ENCODE measurements around the gene ALG12. TPM values are rescaled to one million over a fixed set of nuclear protein-coding genes. Genes with fewer than 3 reads are reported as not detected.

The ALG12 gene
- total RNA-seq, 1 donor from 2014 or later = 20.6 TPM

GRCh38 chr22:49965091-49966040 lies 47.1 kb upstream of the ALG12 start:
- Mint-ChIP-seq H3K27ac (ENCODE audit: unreplicated experiment) (no peak overlapping the region), H3K4me3 (ENCODE audit: unreplicated experiment) (no peak overlapping the region), H3K27me3 (ENCODE audit: low read depth) (no peaks in the 10 kb centered on the region), H3K4me1 (ENCODE audit: low read depth) (peaks cover 10% of the 10 kb centered on the region), H3K9me3 (ENCODE audit: low read depth) (no peaks in the 10 kb centered on the region), H3K36me3 (ENCODE audit: low read depth) (peaks cover 1% of the 10 kb centered on the region)
- TF ChIP-seq CTCF (IDR thresholded peaks at IDR 0.05) = no peak
- DNase-seq (ENCODE audit: low spot score) = peak; percentile 76

GRCh38 chr22:49964136-49965090 lies 46.2 kb upstream of the ALG12 start:
- TF ChIP-seq CTCF (IDR thresholded peaks at IDR 0.05) = no peak
- H3K4me1 Mint-ChIP-seq (ENCODE audit: low read depth) = peaks cover 10% of the 10 kb centered on the region
- peaks cover 1% of the 10 kb centered on the region for H3K36me3 Mint-ChIP-seq (ENCODE audit: low read depth)
- H3K27me3 Mint-ChIP-seq (ENCODE audit: low read depth) = no peaks in the 10 kb centered on the region
- no peak overlapping the region for H3K27ac Mint-ChIP-seq (ENCODE audit: unreplicated experiment)
- no peak overlapping the region for H3K4me3 Mint-ChIP-seq (ENCODE audit: unreplicated experiment)
- no peaks in the 10 kb centered on the region for H3K9me3 Mint-ChIP-seq (ENCODE audit: low read depth)
- DNase-seq (ENCODE audit: low spot score) = peak; percentile 82

GRCh38 chr22:49963647-49964026 lies 45.4 kb upstream of the ALG12 start:
- Mint-ChIP-seq H3K4me3 (ENCODE audit: unreplicated experiment) (peak overlapping the region; percentile 58), H3K4me1 (ENCODE audit: low read depth) (peaks cover 10% of the 10 kb centered on the region), H3K27ac (ENCODE audit: unreplicated experiment) (no peak overlapping the region), H3K9me3 (ENCODE audit: low read depth) (no peaks in the 10 kb centered on the region), H3K36me3 (ENCODE audit: low read depth) (peaks cover 1% of the 10 kb centered on the region), H3K27me3 (ENCODE audit: low read depth) (no peaks in the 10 kb centered on the region)
- DNase-seq (ENCODE audit: low spot score) = no peak
- TF ChIP-seq CTCF (IDR thresholded peaks at IDR 0.05) = no peak

- H3K36me3 Mint-ChIP-seq (ENCODE audit: low read depth) = peaks cover 1% of the 10 kb centered on the region
- peak; percentile 93 for DNase-seq (ENCODE audit: low spot score)
- H3K27ac Mint-ChIP-seq (ENCODE audit: unreplicated experiment) = peak overlapping the region; percentile 73
- no peaks in the 10 kb centered on the region for H3K27me3 Mint-ChIP-seq (ENCODE audit: low read depth)
- peak overlapping the region; percentile 70 for H3K4me3 Mint-ChIP-seq (ENCODE audit: unreplicated experiment)
- peak; percentile 25 for TF ChIP-seq CTCF (IDR thresholded peaks at IDR 0.05)
- H3K9me3 Mint-ChIP-seq (ENCODE audit: low read depth) = no peaks in the 10 kb centered on the region
- H3K4me1 Mint-ChIP-seq (ENCODE audit: low read depth) = peaks cover 10% of the 10 kb centered on the region
These were observed 44.8 kb upstream of the ALG12 start for GRCh38 chr22:49962751-49963646.
